GM23338 (cell line): Measurements from ENCODE around the gene KCNQ5. TPM values are rescaled to one million over a fixed set of nuclear protein-coding genes. Genes with fewer than 3 reads are reported as not detected.

Experiments
- ATAC-seq: fragments of 200-7000 bp; cut with Tn5 transposase; 3 replicates; pipeline ENCODE4 v1.9.1; 2020
- DNase-seq: peaks from one replicate; pipeline ENCODE4 v3.0.0-alpha.2; 2015; ENCODE audit warnings: low spot score
- H2AFZ ChIP-seq: fragments of 200-600 bp; sonication (generic); 2 replicates; pipeline ENCODE4 v1.8.0; 2016; ENCODE audit warnings: antibody characterized with exemption, mild to moderate bottlenecking, moderate library complexity
- H3F3A ChIP-seq: fragments of 200-600 bp; sonication (generic); replicated peaks from 2 replicates; pipeline ENCODE4 v1.8.0; 2017; ENCODE audit warnings: antibody characterized with exemption, mixed run types, low read depth
- H3K27ac ChIP-seq: fragments of 200-600 bp; sonication (generic); 2 replicates; pipeline ENCODE4 v1.6.1; 2016; ENCODE audit warnings: low read depth
- H3K27me3 ChIP-seq: fragments of 200-600 bp; sonication (generic); 2 replicates; pipeline ENCODE4 v1.8.0; 2016; ENCODE audit warnings: mild to moderate bottlenecking, mixed run types, moderate library complexity; ENCODE audit not compliant: insufficient read depth
- H3K36me3 ChIP-seq: fragments of 200-600 bp; sonication (generic); 2 replicates; pipeline ENCODE4 v1.8.0; 2016; ENCODE audit warnings: mild to moderate bottlenecking; ENCODE audit not compliant: insufficient read depth
- H3K4me1 ChIP-seq: fragments of 200-600 bp; sonication (generic); 2 replicates; pipeline ENCODE4 v1.8.0; 2016; ENCODE audit warnings: mild to moderate bottlenecking, moderate library complexity; ENCODE audit not compliant: insufficient read depth
- H3K4me2 ChIP-seq: fragments of 200-600 bp; sonication (generic); 2 replicates; pipeline ENCODE4 v1.7.1; 2017; ENCODE audit warnings: mixed run types
- H3K4me3 ChIP-seq: fragments of 200-600 bp; sonication (generic); 2 replicates; pipeline ENCODE4 v1.6.1; 2016; ENCODE audit warnings: mixed run types
- H3K79me2 ChIP-seq: fragments of 200-600 bp; sonication (generic); replicated peaks from 2 replicates; pipeline ENCODE4 v1.8.0; 2017; ENCODE audit warnings: mild to moderate bottlenecking; ENCODE audit not compliant: insufficient read depth
- H3K9me2 ChIP-seq: fragments of 200-600 bp; sonication (generic); 2 replicates; pipeline ENCODE4 v1.8.0; 2017; ENCODE audit not compliant: insufficient read depth
- H4K20me1 ChIP-seq: fragments of 200-600 bp; sonication (generic); replicated peaks from 2 replicates; pipeline ENCODE4 v1.8.0; 2017; ENCODE audit warnings: mild to moderate bottlenecking; ENCODE audit not compliant: insufficient read depth
- H3K27ac Mint-ChIP-seq: 2 replicates; pipeline ENCODE4 v1.8.0; 2020; ENCODE audit warnings: inconsistent platforms, mild to moderate bottlenecking, moderate library complexity, mixed read lengths
- H3K27me3 Mint-ChIP-seq: 3 replicates; pipeline ENCODE4 v1.8.0; 2022; ENCODE audit warnings: low read depth, mild to moderate bottlenecking, moderate library complexity, mixed read lengths, inconsistent platforms; ENCODE audit not compliant: insufficient read depth, poor library complexity
- H3K36me3 Mint-ChIP-seq: 3 replicates; pipeline ENCODE4 v1.8.0; 2021; ENCODE audit warnings: low read depth, mild to moderate bottlenecking, inconsistent platforms, moderate library complexity, mixed read lengths
- H3K4me1 Mint-ChIP-seq: 3 replicates; pipeline ENCODE4 v1.8.0; 2020; ENCODE audit warnings: mild to moderate bottlenecking, inconsistent platforms, mixed read lengths
- H3K4me3 Mint-ChIP-seq: 3 replicates; pipeline ENCODE4 v1.8.0; 2021; ENCODE audit warnings: moderate library complexity, mild to moderate bottlenecking, inconsistent platforms, mixed read lengths
- H3K9me3 Mint-ChIP-seq: 3 replicates; pipeline ENCODE4 v1.8.0; 2020; ENCODE audit warnings: moderate library complexity, mild to moderate bottlenecking, inconsistent platforms, mixed read lengths
- CREB1 ChIP-seq: fragments of 250-450 bp; sonication (Bioruptor Pico); IDR thresholded peaks from 2 replicates; pipeline ENCODE4 v1.5.0; 2020; ENCODE audit warnings: low read depth, mild to moderate bottlenecking, moderate library complexity
- EZH2 ChIP-seq: fragments of 200-600 bp; sonication (generic); IDR thresholded peaks from one replicate; pipeline ENCODE4 v1.8.0; 2017; ENCODE audit warnings: antibody characterized with exemption, mild to moderate bottlenecking, low read depth; ENCODE audit not compliant: unreplicated experiment
- EZH2phosphoT487 ChIP-seq: fragments of 200-600 bp; sonication (generic); IDR thresholded peaks from one replicate; pipeline ENCODE4 v1.8.1; 2018; ENCODE audit warnings: antibody characterized with exemption; ENCODE audit not compliant: unreplicated experiment
- JUNB ChIP-seq: IDR thresholded peaks from one replicate; pipeline ENCODE4 v1.6.1; 2016; ENCODE audit warnings: antibody characterized with exemption; ENCODE audit not compliant: unreplicated experiment
- NANOG ChIP-seq: IDR thresholded peaks from 2 replicates; pipeline ENCODE4 v1.6.1; 2016; ENCODE audit warnings: antibody characterized with exemption, borderline replicate concordance
- POLR2AphosphoS5 ChIP-seq: IDR thresholded peaks from 2 replicates; pipeline ENCODE4 v1.6.1; 2016; ENCODE audit warnings: antibody characterized with exemption, low read depth
- STAT1 ChIP-seq: IDR thresholded peaks from one replicate; pipeline ENCODE4 v1.6.1; 2016; ENCODE audit warnings: antibody characterized with exemption; ENCODE audit not compliant: unreplicated experiment
- ZNF114 ChIP-seq: fragments of 250-450 bp; sonication (Bioruptor Pico); IDR thresholded peaks from 2 replicates; pipeline ENCODE4 v1.5.0; 2020; ENCODE audit warnings: mild to moderate bottlenecking, moderate library complexity
- polyA plus RNA-seq: library from polyadenylated mRNA; unstranded; fragments of >200 nt; fragmentation: Nextera tagmentation; extraction: Ambion mirVana; gene quantifications from 2 replicates; pipeline ENCODE4 v1.2.1, GENCODE V29; 2016
- total RNA-seq: library from RNA; depleted of rRNA; stranded (reverse); fragments of >200 nt; shearing (Covaris generic); gene quantifications from 2 replicates; pipeline ENCODE4 v1.2.3, GENCODE V29; 2014
- TF ChIP-seq, protein P1 (sequence below): IDR thresholded peaks from 2 replicates; pipeline ENCODE4 v1.6.1; 2016; ENCODE audit warnings: antibody characterized with exemption
- TF ChIP-seq, protein P2 (sequence below), 2 experiments: fragments of 200-600 bp in 1 of 2; sonication (generic) in 1 of 2; conservative IDR thresholded peaks; 2 replicates each; pipeline versions ENCODE4 v1.5.1 to v1.6.1; 2016 to 2017; ENCODE audit warnings: antibody characterized with exemption in 2 of 2, low read depth in 2 of 2, mild to moderate bottlenecking in 2 of 2, moderate library complexity in 1 of 2
- TF ChIP-seq, protein P3 (sequence below): fragments of 250-450 bp; sonication (Bioruptor Pico); IDR thresholded peaks from 2 replicates; pipeline ENCODE4 v1.5.0; 2020; ENCODE audit warnings: mild to moderate bottlenecking, moderate library complexity

KCNQ5 gene
- total and polyA plus RNA-seq, 2 experiments from 2014 or later: 0.68 to 0.87 TPM

DNA sequence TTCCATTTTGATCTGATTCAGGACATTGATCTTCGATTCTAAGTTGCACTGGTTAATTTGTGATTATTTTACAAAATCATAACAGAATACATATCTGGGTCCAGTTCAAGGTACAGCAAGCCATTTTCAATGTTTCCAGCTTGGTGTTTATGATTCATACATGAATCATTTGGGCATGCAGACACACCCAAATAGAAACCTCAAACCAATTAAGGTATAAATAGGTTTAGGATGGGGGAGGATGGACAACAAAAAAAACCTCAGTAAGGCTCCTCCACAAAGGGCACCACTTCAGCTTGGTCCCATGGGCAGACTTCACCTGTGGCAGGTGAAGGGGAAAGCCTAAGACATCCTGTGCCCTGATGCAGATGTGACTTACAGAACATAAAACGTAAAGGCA lies 410.7 kb downstream of the KCNQ5 start:
- no peak overlapping the region for H3K4me2 ChIP-seq
- Mint-ChIP-seq H3K4me3 (no peak overlapping the region), H3K36me3 (no peaks in the 10 kb centered on the region), H3K27me3 (no peaks in the 10 kb centered on the region), H3K27ac (no peak overlapping the region), H3K4me1 (peaks cover 26% of the 10 kb centered on the region), H3K9me3 (no peaks in the 10 kb centered on the region)
- no peak overlapping the region for H3K4me3 ChIP-seq
- no peak overlapping the region for H2AFZ ChIP-seq
- no peaks in the 10 kb centered on the region for H3K9me2 ChIP-seq
- H3F3A ChIP-seq: no peaks in the 10 kb centered on the region
- peaks cover 12% of the 10 kb centered on the region for H3K4me1 ChIP-seq
- no peaks in the 10 kb centered on the region for H3K36me3 ChIP-seq
- no peak overlapping the region for H3K27ac ChIP-seq
- DNase-seq (no peak), ATAC-seq (no peak)
- TF ChIP-seq STAT1: no peak
- H3K79me2 ChIP-seq: no peaks in the 10 kb centered on the region
- no peaks in the 10 kb centered on the region for H3K27me3 ChIP-seq
- H4K20me1 ChIP-seq: no peaks in the 10 kb centered on the region

DNA sequence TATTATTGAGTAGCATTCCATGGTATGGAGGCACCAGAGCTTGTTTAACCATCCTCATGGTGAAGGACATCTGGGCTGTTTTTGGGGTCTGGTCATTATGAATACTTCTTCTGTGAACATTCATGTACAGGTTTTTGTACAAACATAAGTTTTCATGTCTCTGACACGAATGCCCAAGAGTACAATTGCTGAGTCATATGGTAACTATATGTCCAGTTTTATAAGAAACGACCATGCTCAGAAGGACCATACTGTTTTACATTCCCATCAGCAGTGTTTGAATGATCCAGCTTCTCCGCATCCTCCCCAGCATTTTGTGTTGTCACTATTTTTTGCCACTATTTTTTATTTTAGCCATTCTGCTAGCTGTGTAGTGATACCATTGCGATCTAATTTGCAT lies 414.8 kb downstream of the KCNQ5 start:
- Mint-ChIP-seq H3K9me3 (peaks cover 2% of the 10 kb centered on the region; the same call in 2 of the 3 replicates), H3K27me3 (no peaks in the 10 kb centered on the region), H3K4me1 (no peaks in the 10 kb centered on the region), H3K4me3 (no peak overlapping the region), H3K36me3 (no peaks in the 10 kb centered on the region), H3K27ac (no peak overlapping the region)
- no peak overlapping the region for H3K4me2 ChIP-seq
- no peaks in the 10 kb centered on the region for H3F3A ChIP-seq
- no peaks in the 10 kb centered on the region for H3K4me1 ChIP-seq
- H3K9me2 ChIP-seq: no peaks in the 10 kb centered on the region
- H4K20me1 ChIP-seq: no peaks in the 10 kb centered on the region
- no peak overlapping the region for H3K4me3 ChIP-seq
- H3K27ac ChIP-seq: no peak overlapping the region
- no peaks in the 10 kb centered on the region for H3K27me3 ChIP-seq
- ATAC-seq (no peak), DNase-seq (no peak)
- no peaks in the 10 kb centered on the region for H3K36me3 ChIP-seq
- H2AFZ ChIP-seq: no peak overlapping the region
- H3K79me2 ChIP-seq: no peaks in the 10 kb centered on the region
- TF ChIP-seq, protein P1, sequence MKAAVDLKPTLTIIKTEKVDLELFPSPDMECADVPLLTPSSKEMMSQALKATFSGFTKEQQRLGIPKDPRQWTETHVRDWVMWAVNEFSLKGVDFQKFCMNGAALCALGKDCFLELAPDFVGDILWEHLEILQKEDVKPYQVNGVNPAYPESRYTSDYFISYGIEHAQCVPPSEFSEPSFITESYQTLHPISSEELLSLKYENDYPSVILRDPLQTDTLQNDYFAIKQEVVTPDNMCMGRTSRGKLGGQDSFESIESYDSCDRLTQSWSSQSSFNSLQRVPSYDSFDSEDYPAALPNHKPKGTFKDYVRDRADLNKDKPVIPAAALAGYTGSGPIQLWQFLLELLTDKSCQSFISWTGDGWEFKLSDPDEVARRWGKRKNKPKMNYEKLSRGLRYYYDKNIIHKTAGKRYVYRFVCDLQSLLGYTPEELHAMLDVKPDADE: no peak
- TF ChIP-seq JUNB (no peak), ZNF114 (CRISPR knock-in tag) (no peak), NANOG (no peak), POLR2AphosphoS5 (no peak), EZH2 (no peak), CREB1 (CRISPR knock-in tag) (no peak), EZH2phosphoT487 (no peak)
- TF ChIP-seq, protein P2, sequence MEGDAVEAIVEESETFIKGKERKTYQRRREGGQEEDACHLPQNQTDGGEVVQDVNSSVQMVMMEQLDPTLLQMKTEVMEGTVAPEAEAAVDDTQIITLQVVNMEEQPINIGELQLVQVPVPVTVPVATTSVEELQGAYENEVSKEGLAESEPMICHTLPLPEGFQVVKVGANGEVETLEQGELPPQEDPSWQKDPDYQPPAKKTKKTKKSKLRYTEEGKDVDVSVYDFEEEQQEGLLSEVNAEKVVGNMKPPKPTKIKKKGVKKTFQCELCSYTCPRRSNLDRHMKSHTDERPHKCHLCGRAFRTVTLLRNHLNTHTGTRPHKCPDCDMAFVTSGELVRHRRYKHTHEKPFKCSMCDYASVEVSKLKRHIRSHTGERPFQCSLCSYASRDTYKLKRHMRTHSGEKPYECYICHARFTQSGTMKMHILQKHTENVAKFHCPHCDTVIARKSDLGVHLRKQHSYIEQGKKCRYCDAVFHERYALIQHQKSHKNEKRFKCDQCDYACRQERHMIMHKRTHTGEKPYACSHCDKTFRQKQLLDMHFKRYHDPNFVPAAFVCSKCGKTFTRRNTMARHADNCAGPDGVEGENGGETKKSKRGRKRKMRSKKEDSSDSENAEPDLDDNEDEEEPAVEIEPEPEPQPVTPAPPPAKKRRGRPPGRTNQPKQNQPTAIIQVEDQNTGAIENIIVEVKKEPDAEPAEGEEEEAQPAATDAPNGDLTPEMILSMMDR (conservative IDR thresholded peaks at IDR 0.05; ENCODE audit: low read depth in 2 of 2): no peak
- TF ChIP-seq, protein P3, sequence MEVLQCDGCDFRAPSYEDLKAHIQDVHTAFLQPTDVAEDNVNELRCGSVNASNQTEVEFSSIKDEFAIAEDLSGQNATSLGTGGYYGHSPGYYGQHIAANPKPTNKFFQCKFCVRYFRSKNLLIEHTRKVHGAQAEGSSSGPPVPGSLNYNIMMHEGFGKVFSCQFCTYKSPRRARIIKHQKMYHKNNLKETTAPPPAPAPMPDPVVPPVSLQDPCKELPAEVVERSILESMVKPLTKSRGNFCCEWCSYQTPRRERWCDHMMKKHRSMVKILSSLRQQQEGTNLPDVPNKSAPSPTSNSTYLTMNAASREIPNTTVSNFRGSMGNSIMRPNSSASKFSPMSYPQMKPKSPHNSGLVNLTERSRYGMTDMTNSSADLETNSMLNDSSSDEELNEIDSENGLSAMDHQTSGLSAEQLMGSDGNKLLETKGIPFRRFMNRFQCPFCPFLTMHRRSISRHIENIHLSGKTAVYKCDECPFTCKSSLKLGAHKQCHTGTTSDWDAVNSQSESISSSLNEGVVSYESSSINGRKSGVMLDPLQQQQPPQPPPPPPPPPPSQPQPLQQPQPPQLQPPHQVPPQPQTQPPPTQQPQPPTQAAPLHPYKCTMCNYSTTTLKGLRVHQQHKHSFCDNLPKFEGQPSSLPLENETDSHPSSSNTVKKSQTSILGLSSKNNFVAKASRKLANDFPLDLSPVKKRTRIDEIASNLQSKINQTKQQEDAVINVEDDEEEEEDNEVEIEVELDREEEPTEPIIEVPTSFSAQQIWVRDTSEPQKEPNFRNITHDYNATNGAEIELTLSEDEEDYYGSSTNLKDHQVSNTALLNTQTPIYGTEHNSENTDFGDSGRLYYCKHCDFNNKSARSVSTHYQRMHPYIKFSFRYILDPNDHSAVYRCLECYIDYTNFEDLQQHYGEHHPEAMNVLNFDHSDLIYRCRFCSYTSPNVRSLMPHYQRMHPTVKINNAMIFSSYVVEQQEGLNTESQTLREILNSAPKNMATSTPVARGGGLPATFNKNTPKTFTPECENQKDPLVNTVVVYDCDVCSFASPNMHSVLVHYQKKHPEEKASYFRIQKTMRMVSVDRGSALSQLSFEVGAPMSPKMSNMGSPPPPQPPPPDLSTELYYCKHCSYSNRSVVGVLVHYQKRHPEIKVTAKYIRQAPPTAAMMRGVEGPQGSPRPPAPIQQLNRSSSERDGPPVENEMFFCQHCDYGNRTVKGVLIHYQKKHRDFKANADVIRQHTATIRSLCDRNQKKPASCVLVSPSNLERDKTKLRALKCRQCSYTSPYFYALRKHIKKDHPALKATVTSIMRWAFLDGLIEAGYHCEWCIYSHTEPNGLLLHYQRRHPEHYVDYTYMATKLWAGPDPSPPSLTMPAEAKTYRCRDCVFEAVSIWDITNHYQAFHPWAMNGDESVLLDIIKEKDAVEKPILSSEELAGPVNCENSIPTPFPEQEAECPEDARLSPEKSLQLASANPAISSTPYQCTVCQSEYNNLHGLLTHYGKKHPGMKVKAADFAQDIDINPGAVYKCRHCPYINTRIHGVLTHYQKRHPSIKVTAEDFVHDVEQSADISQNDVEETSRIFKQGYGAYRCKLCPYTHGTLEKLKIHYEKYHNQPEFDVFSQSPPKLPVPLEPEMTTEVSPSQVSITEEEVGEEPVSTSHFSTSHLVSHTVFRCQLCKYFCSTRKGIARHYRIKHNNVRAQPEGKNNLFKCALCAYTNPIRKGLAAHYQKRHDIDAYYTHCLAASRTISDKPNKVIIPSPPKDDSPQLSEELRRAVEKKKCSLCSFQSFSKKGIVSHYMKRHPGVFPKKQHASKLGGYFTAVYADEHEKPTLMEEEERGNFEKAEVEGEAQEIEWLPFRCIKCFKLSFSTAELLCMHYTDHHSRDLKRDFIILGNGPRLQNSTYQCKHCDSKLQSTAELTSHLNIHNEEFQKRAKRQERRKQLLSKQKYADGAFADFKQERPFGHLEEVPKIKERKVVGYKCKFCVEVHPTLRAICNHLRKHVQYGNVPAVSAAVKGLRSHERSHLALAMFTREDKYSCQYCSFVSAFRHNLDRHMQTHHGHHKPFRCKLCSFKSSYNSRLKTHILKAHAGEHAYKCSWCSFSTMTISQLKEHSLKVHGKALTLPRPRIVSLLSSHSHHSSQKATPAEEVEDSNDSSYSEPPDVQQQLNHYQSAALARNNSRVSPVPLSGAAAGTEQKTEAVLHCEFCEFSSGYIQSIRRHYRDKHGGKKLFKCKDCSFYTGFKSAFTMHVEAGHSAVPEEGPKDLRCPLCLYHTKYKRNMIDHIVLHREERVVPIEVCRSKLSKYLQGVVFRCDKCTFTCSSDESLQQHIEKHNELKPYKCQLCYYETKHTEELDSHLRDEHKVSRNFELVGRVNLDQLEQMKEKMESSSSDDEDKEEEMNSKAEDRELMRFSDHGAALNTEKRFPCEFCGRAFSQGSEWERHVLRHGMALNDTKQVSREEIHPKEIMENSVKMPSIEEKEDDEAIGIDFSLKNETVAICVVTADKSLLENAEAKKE: no peak
